ENCODE measurements around the gene MCRIP1. TPM values are rescaled to one million over a fixed set of nuclear protein-coding genes. Genes with fewer than 3 reads are reported as not detected.

The MCRIP1 gene
- total and polyA plus RNA-seq, 9 of the 15 experiments (the other 6 are each of a cell fraction or from before 2014, with no cell fraction given) = 0.39 to 35.8 (median 9.7) TPM

- no peak for TF ChIP-seq ARID3B (CRISPR knock-in tag; IDR thresholded peaks at IDR 0.05; ENCODE audit: borderline replicate concordance)
These were observed 12.3 kb upstream of the MCRIP1 start (continued) for GRCh38 chr17:81845361-81845760.

DNA sequence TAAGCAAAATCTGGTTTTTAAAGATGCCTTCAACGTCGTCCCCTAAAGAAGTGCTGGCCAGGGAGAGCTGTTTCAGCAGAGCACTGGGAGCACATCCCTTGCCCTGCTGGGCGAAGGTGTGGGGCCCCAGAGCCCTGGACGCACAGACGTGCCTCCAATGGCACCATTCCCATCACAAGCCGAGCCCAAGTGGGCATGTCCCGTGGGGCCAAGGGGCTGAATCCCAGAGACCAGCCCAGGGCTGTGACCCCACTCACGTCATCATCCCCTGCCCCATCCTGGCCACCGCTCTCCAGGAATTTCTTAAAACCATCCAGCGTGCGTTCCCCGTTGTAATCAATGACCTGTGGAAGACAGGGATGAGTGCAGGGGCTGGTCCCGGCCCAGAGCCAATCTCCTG lies 11.8 kb upstream of the MCRIP1 start:
- Histone ChIP-seq H3K4me3 (no peak overlapping the region), H3K9me3 (replicated peaks; ENCODE audit: control insufficient read depth, insufficient read depth, low read depth, low read length) (no peaks in the 10 kb centered on the region), H3K36me3 (ENCODE audit: control insufficient read depth, insufficient read depth, low read length) (peaks cover 66% of the 10 kb centered on the region; the same call in 2 of the 3 replicates), H3K9ac (ENCODE audit: insufficient read depth in 1 of 2, low read depth in 2 of 2, low read length in 2 of 2) (no peak overlapping the region), H3K27me3 (ENCODE audit: control insufficient read depth in 2 of 2, insufficient read depth in 2 of 2, low read length in 2 of 2) (no peaks in the 10 kb centered on the region), H3K79me2 (ENCODE audit: control insufficient read depth, insufficient read depth, low read length) (no peaks in the 10 kb centered on the region), H3K4me1 (replicated peaks in 1 of 2; ENCODE audit: control insufficient read depth in 2 of 2, insufficient read depth in 2 of 2, low read length in 2 of 2) (peaks cover 0 to 40% of the 10 kb centered on the region in 2 experiments; a peak in 2 of 5 replicates), H3K4me2 (ENCODE audit: insufficient read depth, low read length) (no peak overlapping the region), H4K20me1 (replicated peaks; ENCODE audit: control insufficient read depth, insufficient read depth, low read length) (peaks cover 13% of the 10 kb centered on the region), H3K9me1 (ENCODE audit: control insufficient read depth, insufficient read depth, low read length) (no peaks in the 10 kb centered on the region), H2AFZ (ENCODE audit: low read depth, low read length) (no peak overlapping the region), H3K27ac (ENCODE audit: extremely low read depth, low read depth, low read length) (no peak overlapping the region)
- ChIA-PET CTCF (ENCODE audit: low intra/inter-chr PET ratio) (no interaction called here), POLR2A (interaction anchor here (1.6 to 8.0 kb wide), 3 partner anchors 8 to 20 kb away, joined by 5 to 85 read pairs (median 6); partner anchors contain the start of gene MCRIP1)
- FAIRE-seq (no peak), ATAC-seq (no peak), DNase-seq (ENCODE audit: extremely low read depth in 1 of 4, low spot score in 3 of 4) (no peak)
- intact Hi-C loops (cut with micrococcal nuclease) = no loop called here
- WGBS (ENCODE audit: insufficient coverage, low coverage, missing lambda C conversion rate) = 94% methylated on average over 11 of the region's 13 CpGs
- TF ChIP-seq, protein P1, sequence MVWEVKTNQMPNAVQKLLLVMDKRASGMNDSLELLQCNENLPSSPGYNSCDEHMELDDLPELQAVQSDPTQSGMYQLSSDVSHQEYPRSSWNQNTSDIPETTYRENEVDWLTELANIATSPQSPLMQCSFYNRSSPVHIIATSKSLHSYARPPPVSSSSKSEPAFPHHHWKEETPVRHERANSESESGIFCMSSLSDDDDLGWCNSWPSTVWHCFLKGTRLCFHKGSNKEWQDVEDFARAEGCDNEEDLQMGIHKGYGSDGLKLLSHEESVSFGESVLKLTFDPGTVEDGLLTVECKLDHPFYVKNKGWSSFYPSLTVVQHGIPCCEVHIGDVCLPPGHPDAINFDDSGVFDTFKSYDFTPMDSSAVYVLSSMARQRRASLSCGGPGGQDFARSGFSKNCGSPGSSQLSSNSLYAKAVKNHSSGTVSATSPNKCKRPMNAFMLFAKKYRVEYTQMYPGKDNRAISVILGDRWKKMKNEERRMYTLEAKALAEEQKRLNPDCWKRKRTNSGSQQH (CRISPR knock-in tag; IDR thresholded peaks at IDR 0.05) = no peak
- peak; percentile 41 for TF ChIP-seq RBFOX2 (IDR thresholded peaks at IDR 0.05; ENCODE audit: low read depth, low read length)
- peak; percentile 69 for TF ChIP-seq POLR2G (IDR thresholded peaks at IDR 0.05; ENCODE audit: low read depth, low read length)
- no TSS peak for BruUV-seq (replicated peaks)
- in situ Hi-C loops (cut with MboI) = no loop called here

All from K562 (cell line).